HepG2 (cell line): Measurements from ENCODE around the gene CD300A. TPM values are rescaled to one million over a fixed set of nuclear protein-coding genes. Genes with fewer than 3 reads are reported as not detected.
A peak's percentile ranks its signal among the peaks of the same experiment; 100 is the strongest.

Experiments
- GRHL1 ChIP-seq: sonication (generic); formaldehyde crosslinking; conservative IDR thresholded peaks from 2 replicates; pipeline ENCODE4 v1.8.0; 2022; ENCODE audit warnings: missing genetic modification reagents
- GTF3A ChIP-seq: sonication (generic); formaldehyde crosslinking; conservative IDR thresholded peaks from 2 replicates; pipeline ENCODE4 v1.4.0; 2020; ENCODE audit warnings: mild to moderate bottlenecking, missing genetic modification reagents
- HMGXB3 ChIP-seq: sonication (generic); formaldehyde crosslinking; IDR thresholded peaks from 2 replicates; pipeline ENCODE4 v1.4.0; 2020; ENCODE audit warnings: missing genetic modification reagents, borderline replicate concordance
- PRDM4 ChIP-seq: sonication (generic); formaldehyde crosslinking; IDR thresholded peaks from 2 replicates; pipeline ENCODE4 v1.9.0; 2021; ENCODE audit warnings: missing genetic modification reagents, borderline replicate concordance
- RBFOX2 ChIP-seq: fragments of 200-400 bp; formaldehyde crosslinking; IDR thresholded peaks from 2 replicates; pipeline ENCODE4 v1.6.1; 2017; ENCODE audit warnings: low read depth, mild to moderate bottlenecking, low read length
- RBM22 ChIP-seq: fragments of 200-400 bp; formaldehyde crosslinking; optimal IDR thresholded peaks from 2 replicates; pipeline ENCODE3; 2017; ENCODE audit warnings: mild to moderate bottlenecking, low read length, moderate library complexity
- SIX1 ChIP-seq: sonication (generic); formaldehyde crosslinking; IDR thresholded peaks from 2 replicates; pipeline ENCODE4 v1.4.0; 2020; ENCODE audit warnings: missing genetic modification reagents, borderline replicate concordance
- SRSF1 ChIP-seq: fragments of 200-400 bp; formaldehyde crosslinking; optimal IDR thresholded peaks from 2 replicates; pipeline ENCODE3; 2017; ENCODE audit warnings: mild to moderate bottlenecking, low read depth, low read length, moderate library complexity
- ZNF230 ChIP-seq: sonication (generic); formaldehyde crosslinking; IDR thresholded peaks from 2 replicates; pipeline ENCODE4 v1.4.0; 2020; ENCODE audit warnings: mild to moderate bottlenecking, missing genetic modification reagents
- ZNF446 ChIP-seq: sonication (generic); formaldehyde crosslinking; IDR thresholded peaks from 2 replicates; pipeline ENCODE4 v1.5.0; 2020; ENCODE audit warnings: mild to moderate bottlenecking, missing genetic modification reagents
- ZNF652 ChIP-seq: IDR thresholded peaks from 2 replicates; pipeline ENCODE4 v1.6.1; 2016; ENCODE audit warnings: low read depth, borderline replicate concordance
- ZNF75D ChIP-seq: sonication (generic); formaldehyde crosslinking; IDR thresholded peaks from 2 replicates; pipeline ENCODE4 v1.8.1; 2023; ENCODE audit warnings: missing genetic modification reagents, mild to moderate bottlenecking, borderline replicate concordance
- polyA plus RNA-seq, 8 experiments: library from polyadenylated mRNA; depleted of rRNA in 3 of 8; stranded (reverse) in 7 of 8; unstranded in 1 of 8; fragments of >200 nt; fragmentation: Illumina TruSeq in 4 of 8; extraction: Trizol in 4 of 8; gene quantifications; 2 replicates each; pipeline versions ENCODE4 v1.2.1 to v1.2.3, GENCODE V29; 2011 to 2016; ENCODE audit warnings: low read depth in 4 of 8, missing spikeins in 1 of 8, mixed read lengths in 1 of 8; ENCODE audit not compliant: insufficient read depth in 1 of 8
- total RNA-seq, 5 experiments: library from RNA; depleted of rRNA; stranded (reverse); fragments of >200 nt; fragmentation: Illumina TruSeq; extraction: Trizol; gene quantifications; 2 replicates each; pipeline ENCODE4 v1.2.3, GENCODE V29; 2016; ENCODE audit warnings: low read depth in 1 of 5
- TF ChIP-seq, protein P1 (sequence below): sonication (generic); formaldehyde crosslinking; IDR thresholded peaks from 2 replicates; pipeline ENCODE4 v1.4.0; 2020; ENCODE audit warnings: mild to moderate bottlenecking, missing genetic modification reagents
- TF ChIP-seq, protein P2 (sequence below), 2 experiments: IDR thresholded peaks; 2 replicates each; pipeline ENCODE4 v1.6.1; 2011 to 2012; ENCODE audit warnings: low read length in 2 of 2, borderline replicate concordance in 1 of 2, low read depth in 1 of 2, mild to moderate bottlenecking in 1 of 2, moderate library complexity in 1 of 2
- TF ChIP-seq, protein P3 (sequence below): IDR thresholded peaks from 2 replicates; pipeline ENCODE4 v1.6.1; 2016; ENCODE audit warnings: missing compliant biosample characterization, missing genetic modification reagents, borderline replicate concordance

CD300A gene
- total and polyA plus RNA-seq, 2 of the 13 experiments (the other 11 are each of a cell fraction or from before 2014, with no cell fraction given) = not detected

DNA sequence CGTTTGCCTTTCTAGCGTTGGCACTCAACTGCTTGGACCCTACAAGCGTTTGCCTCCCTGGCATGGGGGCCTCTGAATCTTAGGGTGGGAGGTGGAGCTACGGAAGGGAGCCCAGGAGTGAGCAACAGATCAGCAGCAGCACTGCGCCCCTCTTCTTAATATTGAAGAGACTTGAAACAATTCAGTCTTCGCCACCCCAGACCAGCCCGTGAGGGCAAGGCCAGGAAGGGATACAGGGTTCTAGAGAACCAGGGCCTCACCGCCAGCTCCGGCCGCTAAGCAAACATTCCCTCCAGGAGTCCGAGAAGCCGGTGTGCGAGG lies 36.1 kb upstream of the CD300A start (continued):
- TF ChIP-seq, protein P1, sequence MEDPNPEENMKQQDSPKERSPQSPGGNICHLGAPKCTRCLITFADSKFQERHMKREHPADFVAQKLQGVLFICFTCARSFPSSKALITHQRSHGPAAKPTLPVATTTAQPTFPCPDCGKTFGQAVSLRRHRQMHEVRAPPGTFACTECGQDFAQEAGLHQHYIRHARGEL (CRISPR knock-in tag) = no peak
- TF ChIP-seq, protein P2, sequence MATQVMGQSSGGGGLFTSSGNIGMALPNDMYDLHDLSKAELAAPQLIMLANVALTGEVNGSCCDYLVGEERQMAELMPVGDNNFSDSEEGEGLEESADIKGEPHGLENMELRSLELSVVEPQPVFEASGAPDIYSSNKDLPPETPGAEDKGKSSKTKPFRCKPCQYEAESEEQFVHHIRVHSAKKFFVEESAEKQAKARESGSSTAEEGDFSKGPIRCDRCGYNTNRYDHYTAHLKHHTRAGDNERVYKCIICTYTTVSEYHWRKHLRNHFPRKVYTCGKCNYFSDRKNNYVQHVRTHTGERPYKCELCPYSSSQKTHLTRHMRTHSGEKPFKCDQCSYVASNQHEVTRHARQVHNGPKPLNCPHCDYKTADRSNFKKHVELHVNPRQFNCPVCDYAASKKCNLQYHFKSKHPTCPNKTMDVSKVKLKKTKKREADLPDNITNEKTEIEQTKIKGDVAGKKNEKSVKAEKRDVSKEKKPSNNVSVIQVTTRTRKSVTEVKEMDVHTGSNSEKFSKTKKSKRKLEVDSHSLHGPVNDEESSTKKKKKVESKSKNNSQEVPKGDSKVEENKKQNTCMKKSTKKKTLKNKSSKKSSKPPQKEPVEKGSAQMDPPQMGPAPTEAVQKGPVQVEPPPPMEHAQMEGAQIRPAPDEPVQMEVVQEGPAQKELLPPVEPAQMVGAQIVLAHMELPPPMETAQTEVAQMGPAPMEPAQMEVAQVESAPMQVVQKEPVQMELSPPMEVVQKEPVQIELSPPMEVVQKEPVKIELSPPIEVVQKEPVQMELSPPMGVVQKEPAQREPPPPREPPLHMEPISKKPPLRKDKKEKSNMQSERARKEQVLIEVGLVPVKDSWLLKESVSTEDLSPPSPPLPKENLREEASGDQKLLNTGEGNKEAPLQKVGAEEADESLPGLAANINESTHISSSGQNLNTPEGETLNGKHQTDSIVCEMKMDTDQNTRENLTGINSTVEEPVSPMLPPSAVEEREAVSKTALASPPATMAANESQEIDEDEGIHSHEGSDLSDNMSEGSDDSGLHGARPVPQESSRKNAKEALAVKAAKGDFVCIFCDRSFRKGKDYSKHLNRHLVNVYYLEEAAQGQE (IDR thresholded peaks at IDR 0.05; ENCODE audit: borderline replicate concordance in 1 of 2, low read depth in 1 of 2, low read length in 2 of 2) = no peak
- TF ChIP-seq SIX1 (no peak), HMGXB3 (no peak), ZNF446 (CRISPR knock-in tag) (peak; percentile 72; the same call in 1 of the 2 replicates), GTF3A (CRISPR knock-in tag) (0 out of 2 replicates have a peak, but pooled peaks have one; percentile 8), ZNF652 (CRISPR knock-in tag) (no peak; the same call in 1 of the 2 replicates), ZNF75D (no peak), SRSF1 (peak; percentile 28), PRDM4 (peak; percentile 60; the same call in 1 of the 2 replicates), ZNF230 (CRISPR knock-in tag) (no peak), RBM22 (no peak), GRHL1 (CRISPR knock-in tag) (no peak), RBFOX2 (no peak)
- TF ChIP-seq, protein P3, sequence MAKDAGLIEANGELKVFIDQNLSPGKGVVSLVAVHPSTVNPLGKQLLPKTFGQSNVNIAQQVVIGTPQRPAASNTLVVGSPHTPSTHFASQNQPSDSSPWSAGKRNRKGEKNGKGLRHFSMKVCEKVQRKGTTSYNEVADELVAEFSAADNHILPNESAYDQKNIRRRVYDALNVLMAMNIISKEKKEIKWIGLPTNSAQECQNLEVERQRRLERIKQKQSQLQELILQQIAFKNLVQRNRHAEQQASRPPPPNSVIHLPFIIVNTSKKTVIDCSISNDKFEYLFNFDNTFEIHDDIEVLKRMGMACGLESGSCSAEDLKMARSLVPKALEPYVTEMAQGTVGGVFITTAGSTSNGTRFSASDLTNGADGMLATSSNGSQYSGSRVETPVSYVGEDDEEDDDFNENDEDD = peak; percentile 17; the same call in 1 of the 2 replicates
